Pancreas (tissue), 10 donors: Measurements from ENCODE around the gene ZSWIM4. TPM values are rescaled to one million over a fixed set of nuclear protein-coding genes. Genes with fewer than 3 reads are reported as not detected.
A peak's percentile ranks its signal among the peaks of the same experiment; 100 is the strongest.

Experiments
- ATAC-seq, 4 donors: fragments of 200-7000 bp; cut with Tn5 transposase; one replicate each; pipeline versions ENCODE4 v1.8.0 to v1.9.1; 2020; ENCODE audit warnings: mild to moderate bottlenecking in 4 of 4, moderate library complexity in 4 of 4
- DNase-seq, 6 donors: peaks; one replicate each; pipeline ENCODE4 v3.0.0-alpha.2; 2020
- FAIRE-seq: peaks from 2 replicates; lab custom pipeline; 2012; peaks lifted over from hg19 to GRCh38; lab: Jason Lieb, UNC
- H3K27ac ChIP-seq, 4 donors: fragments of 200-600 bp; sonication (generic); 1 replicate in 3 of 4; 2 replicates in 1 of 4; pipeline versions ENCODE4 v1.5.0 to v1.8.0; 2020
- H3K27me3 ChIP-seq, 4 donors: fragments of 200-600 bp; one replicate each; pipeline ENCODE4 v1.8.0; 2021
- H3K36me3 ChIP-seq, 3 donors: fragments of 200-600 bp; sonication (generic) in 1 of 3; one replicate each; pipeline versions ENCODE4 v1.5.0 to v1.8.0; 2020 to 2021
- H3K4me1 ChIP-seq, 3 donors: fragments of 200-600 bp; one replicate each; pipeline ENCODE4 v1.8.0; 2021
- H3K4me3 ChIP-seq, 4 donors: fragments of 200-600 bp; sonication (generic) in 2 of 4; one replicate each; pipeline versions ENCODE4 v1.5.0 to v1.8.0; 2020 to 2021
- H3K9me3 ChIP-seq, 4 donors: fragments of 200-600 bp; one replicate each; pipeline ENCODE4 v1.8.0; 2021
- WGBS, 2 donors: extraction: QIAGEN DNeasy Blood & Tissue Kit; methylation state at CpG; one replicate each; pipeline ENCODE4 v1.1.7; 2013; 5-methylcytosine and 5-hydroxymethylcytosine counted together
- intact Hi-C, 3 donors: fragments of 100-400 bp; cut with DNase I; formaldehyde crosslinking; loops; one replicate each; pipeline versions ENCODE4 v1.11.1 to v1.14.2; 2022
- polyA plus RNA-seq, 2 donors: library from polyadenylated mRNA; stranded (reverse); fragments of 200-250 nt; gene quantifications; one replicate each; pipeline ENCODE4 v1.2.3, GENCODE V29; 2013
- total RNA-seq, 6 donors: library from RNA; stranded (reverse); fragmentation: NEBNext Ultra II Directional in 4 of 6; extraction: Animal tissue kit (Norgen Biotek cat#: 25700) in 4 of 6; gene quantifications; one replicate each; pipeline versions ENCODE4 v1.2.1 to v1.2.4, GENCODE V29; 2021 to 2023
- TF ChIP-seq, protein P1 (sequence below), 4 donors: fragments of 200-600 bp; sonication (generic) in 3 of 4; IDR thresholded peaks; one replicate each; pipeline versions ENCODE4 v1.5.0 to v1.8.0; 2021; ENCODE audit warnings: antibody characterized with exemption in 4 of 4
- donor health status: healthy with polysubstance abuse.
- donor health status: DM: no; HTN: no; CAD: no; lungs with moderate emphysema.
- donor health status: DM: no; HTN: no; CAD: no.
- donor health status: control.
- donor health status: control.
- donor health status: Bipolar disorder and iron deficiency.
- donor health status: DM: yes; HTN: yes; CAD: no.
- donor health status: DM: no; HTN: no; CAD: no.
- donor health status: DM: no; HTN: no; CAD: no.
- donor health status: DM: yes; HTN: yes; CAD: no.

Gene ZSWIM4
- total and polyA plus RNA-seq, 8 donors, result 1.9 to 9.3 (median 3.9) TPM

DNA sequence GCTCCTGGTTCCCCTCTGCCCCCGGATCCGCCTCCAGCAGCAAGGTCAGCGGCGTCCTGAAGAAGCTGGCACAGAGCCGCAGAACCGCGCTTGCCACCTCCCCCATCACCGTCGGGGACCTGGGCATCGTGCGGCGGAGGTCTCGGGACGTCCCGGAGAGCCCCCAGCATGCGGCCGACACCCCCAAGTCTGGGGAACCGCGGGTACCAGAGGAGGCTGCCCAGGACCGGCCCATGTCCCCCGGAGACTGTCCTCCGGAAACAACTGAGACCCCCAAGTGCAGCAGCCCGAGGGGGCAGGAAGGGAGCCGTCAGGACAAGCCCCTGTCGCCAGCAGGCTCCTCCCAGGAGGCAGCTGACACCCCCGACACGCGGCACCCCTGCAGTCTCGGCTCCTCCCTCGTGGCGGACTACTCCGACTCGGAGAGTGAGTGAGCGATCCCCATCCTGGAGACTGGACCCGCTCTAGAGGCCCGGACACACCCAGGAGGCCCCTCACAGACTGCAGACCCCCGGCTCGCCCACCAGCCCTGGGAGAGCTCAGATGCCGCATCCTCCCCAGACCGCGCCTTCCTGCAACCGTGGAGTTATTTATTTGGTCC, 32.5 kb upstream of the ZSWIM4 start:
- DNase-seq (peak in 2 of 6 donors; percentile 53 to 81), ATAC-seq (no peak), FAIRE-seq (no peak)
- H3K27ac ChIP-seq, result no peak overlapping the region
- WGBS, 2 donors, result 88 to 90% methylated on average over 42 of the region's 42 CpGs
- peaks cover 0 to 5% (median 0%) of the 10 kb centered on the region in 3 donors for H3K4me1 ChIP-seq
- H3K36me3 ChIP-seq, result peaks cover 0 to 20% (median 0%) of the 10 kb centered on the region in 3 donors
- H3K9me3 ChIP-seq, result no peaks in the 10 kb centered on the region
- TF ChIP-seq, protein P1, sequence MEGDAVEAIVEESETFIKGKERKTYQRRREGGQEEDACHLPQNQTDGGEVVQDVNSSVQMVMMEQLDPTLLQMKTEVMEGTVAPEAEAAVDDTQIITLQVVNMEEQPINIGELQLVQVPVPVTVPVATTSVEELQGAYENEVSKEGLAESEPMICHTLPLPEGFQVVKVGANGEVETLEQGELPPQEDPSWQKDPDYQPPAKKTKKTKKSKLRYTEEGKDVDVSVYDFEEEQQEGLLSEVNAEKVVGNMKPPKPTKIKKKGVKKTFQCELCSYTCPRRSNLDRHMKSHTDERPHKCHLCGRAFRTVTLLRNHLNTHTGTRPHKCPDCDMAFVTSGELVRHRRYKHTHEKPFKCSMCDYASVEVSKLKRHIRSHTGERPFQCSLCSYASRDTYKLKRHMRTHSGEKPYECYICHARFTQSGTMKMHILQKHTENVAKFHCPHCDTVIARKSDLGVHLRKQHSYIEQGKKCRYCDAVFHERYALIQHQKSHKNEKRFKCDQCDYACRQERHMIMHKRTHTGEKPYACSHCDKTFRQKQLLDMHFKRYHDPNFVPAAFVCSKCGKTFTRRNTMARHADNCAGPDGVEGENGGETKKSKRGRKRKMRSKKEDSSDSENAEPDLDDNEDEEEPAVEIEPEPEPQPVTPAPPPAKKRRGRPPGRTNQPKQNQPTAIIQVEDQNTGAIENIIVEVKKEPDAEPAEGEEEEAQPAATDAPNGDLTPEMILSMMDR (IDR thresholded peaks at IDR 0.05), result no peak
- no peak overlapping the region for H3K4me3 ChIP-seq
- intact Hi-C loops, result no loop called here
- no peaks in the 10 kb centered on the region for H3K27me3 ChIP-seq

DNA sequence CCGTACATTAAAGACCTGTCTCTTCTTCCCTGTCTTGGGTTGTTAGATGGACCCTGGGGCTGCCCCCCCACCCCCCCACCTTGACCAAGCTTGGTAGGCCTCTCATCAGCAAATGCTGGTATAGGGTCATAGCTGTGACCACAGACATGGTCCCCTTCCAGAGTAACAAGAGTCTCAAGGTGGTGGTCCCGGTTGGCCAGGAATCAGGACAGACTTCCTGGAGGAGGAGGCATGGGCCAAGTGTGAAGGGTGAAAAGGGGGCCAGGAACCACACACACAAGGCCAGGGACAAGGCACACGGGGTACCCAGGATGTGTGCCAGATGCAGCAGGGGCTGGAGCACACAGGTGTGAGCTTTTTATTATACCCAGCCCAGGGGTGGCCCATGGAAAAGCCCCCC, 32.0 kb upstream of the ZSWIM4 start:
- Histone ChIP-seq H3K9me3 (no peaks in the 10 kb centered on the region), H3K36me3 (peaks cover 0 to 19% (median 0%) of the 10 kb centered on the region in 3 donors), H3K27me3 (no peaks in the 10 kb centered on the region), H3K4me1 (peaks cover 0 to 5% (median 0%) of the 10 kb centered on the region in 3 donors), H3K4me3 (no peak overlapping the region), H3K27ac (no peak overlapping the region)
- no peak for FAIRE-seq
- no peak for ATAC-seq
- no peak for DNase-seq
- intact Hi-C loops, result no loop called here
- TF ChIP-seq, protein P1 (IDR thresholded peaks at IDR 0.05), result no peak
- 96% methylated on average over 3 of the region's 3 CpGs for WGBS, 2 donors

DNA sequence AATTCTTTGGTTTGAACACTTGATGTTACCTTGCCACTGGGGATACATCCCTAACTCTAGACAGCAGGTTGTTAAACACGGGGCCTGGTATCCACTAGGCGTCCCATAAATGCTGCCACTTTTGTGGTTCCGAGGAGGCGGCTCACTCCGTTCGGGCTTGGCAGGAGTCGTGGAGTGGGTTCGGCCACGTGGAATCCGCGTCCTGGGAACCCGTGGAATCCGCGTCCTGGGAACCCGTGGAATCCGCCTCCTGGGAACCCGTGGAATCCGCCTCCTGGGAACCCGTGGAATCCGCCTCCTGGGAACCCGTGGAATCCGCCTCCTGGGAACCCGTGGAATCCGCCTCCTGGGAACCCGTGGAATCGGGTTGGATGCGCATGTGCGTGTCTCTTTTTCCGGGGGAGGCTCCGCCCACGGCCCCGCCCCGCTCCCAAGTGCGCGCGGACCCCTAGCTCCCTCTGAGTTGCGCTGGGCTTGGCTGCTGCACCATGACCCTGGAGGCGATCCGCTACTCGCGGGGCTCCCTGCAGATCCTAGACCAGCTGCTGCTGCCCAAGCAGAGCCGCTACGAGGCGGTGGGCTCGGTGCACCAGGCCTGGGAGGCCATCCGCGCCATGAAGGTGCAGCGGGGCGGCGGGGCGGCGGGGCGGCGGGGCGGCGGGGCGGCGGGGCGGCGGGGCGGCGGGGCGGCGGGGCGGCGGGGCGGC, 31.0 kb upstream of the ZSWIM4 start, which contains the start of gene MRI1:
TSS of gene MRI1 (plus strand) at position 422 of the 707 bp plus-strand sequence. CDS start at position 489, 67 bp downstream.
- intact Hi-C loops, result no loop called here
- WGBS, 2 donors, result 1 to 16% methylated on average over 49 to 63 of the region's 67 CpGs
- ATAC-seq (peak; percentile 87 to 95 (median 91)), DNase-seq (peak; percentile 75 to 91 (median 85)), FAIRE-seq (no peak)
- Histone ChIP-seq H3K27me3 (no peaks in the 10 kb centered on the region), H3K9me3 (no peaks in the 10 kb centered on the region), H3K27ac (peak within 1 kb of the TSS; percentile 10 to 52 (median 30)), H3K4me1 (peaks cover 0 to 5% (median 0%) of the 10 kb centered on the region in 3 donors), H3K4me3 (peak within 1 kb of the TSS; percentile 53 to 78 (median 68)), H3K36me3 (peaks cover 0 to 22% (median 0%) of the 10 kb centered on the region in 3 donors)
- TF ChIP-seq, protein P1 (IDR thresholded peaks at IDR 0.05), result no peak

DNA sequence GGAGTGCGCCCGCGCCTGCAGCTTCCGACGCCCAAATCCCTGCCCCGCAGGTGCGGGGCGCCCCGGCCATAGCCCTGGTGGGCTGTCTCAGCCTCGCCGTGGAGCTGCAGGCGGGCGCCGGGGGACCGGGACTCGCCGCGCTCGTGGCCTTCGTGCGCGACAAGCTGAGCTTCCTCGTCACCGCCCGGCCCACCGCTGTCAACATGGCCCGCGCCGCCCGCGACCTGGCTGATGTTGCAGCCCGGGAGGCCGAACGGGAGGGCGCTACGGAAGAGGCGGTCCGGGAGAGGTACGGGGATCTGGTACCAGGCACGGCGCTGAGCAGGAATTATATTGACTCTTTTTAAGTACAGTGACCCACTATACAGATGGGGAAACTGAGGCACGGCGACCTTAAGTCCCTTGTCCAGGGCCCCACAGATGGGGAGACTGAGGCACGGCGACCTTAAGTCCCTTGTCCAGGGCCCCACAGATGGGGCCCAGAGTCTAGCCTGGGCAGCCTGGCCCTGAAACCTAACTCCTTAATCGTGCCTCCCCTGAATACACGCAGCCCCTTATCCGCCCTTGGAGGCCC, 30.3 kb upstream of the ZSWIM4 start:
- Histone ChIP-seq H3K27me3 (no peaks in the 10 kb centered on the region), H3K9me3 (no peaks in the 10 kb centered on the region), H3K4me1 (peaks cover 0 to 5% (median 0%) of the 10 kb centered on the region in 3 donors), H3K36me3 (peaks cover 0 to 26% (median 0%) of the 10 kb centered on the region in 3 donors), H3K27ac (peak overlapping the region; percentile 6 to 52 (median 10)), H3K4me3 (peak overlapping the region; percentile 53 to 78 (median 68))
- FAIRE-seq (no peak), ATAC-seq (peak; percentile 8 to 60 (median 37)), DNase-seq (peak in 5 of 6 donors; percentile 33 to 85 (median 58))
- intact Hi-C loops, result no loop called here
- 1 to 2% methylated on average over 35 to 48 of the region's 48 CpGs for WGBS, 2 donors
- TF ChIP-seq, protein P1 (IDR thresholded peaks at IDR 0.05), result no peak
